Activated CD4-positive, alpha-beta T cell treated with anti-CD3 and anti-CD28 coated beads for 1 hour (primary cell): ENCODE results near the gene RANBP17.
"Not testable (repeated sequence)": the region's sequence is repeated elsewhere in the genome, so short reads cannot be mapped to it uniquely, and the experiment has no call there.

Source experiments
- DNase-seq: peaks from one replicate; pipeline ENCODE4 v3.0.0-alpha.2; 2020

Gene RANBP17

DNA sequence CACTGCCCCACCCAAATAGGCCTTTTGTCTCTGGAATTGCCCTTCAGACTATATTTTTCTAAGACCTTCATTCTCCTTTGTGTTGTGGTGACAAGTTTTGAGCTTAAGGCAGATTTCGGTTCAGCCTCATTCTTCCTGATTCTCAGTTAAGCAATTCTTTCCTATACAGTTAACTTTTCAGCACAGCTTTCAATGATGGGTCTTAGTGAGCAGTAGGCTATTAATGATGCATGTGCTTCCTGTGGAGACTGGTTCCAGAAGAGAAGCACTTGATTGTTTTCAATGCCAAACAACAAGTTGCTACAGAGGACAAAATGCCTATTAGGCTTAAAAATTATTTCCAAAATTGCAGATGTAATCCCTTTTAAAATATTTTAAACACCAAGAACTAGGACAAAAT is 399.5 kb downstream of the RANBP17 start:
- no peak for DNase-seq

DNA sequence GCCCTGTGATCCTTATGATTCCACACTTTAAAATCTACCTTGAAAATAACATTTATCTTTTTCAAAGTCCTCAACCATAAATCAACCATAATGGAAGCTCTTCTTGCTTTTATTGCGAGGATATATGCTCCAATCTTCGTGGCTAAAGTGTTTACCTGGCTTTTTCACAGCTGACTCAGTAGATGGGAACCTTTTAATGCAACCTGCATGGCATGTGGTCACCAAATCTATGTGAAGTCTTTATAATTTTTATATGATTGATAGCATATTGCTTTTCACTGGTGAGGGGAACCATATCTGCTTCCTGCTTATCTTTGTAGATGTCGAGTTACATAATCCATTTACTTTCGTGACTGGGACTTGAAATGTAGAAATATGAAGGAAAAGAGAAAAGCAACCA is 400.1 kb downstream of the RANBP17 start:
- DNase-seq: no peak

DNA sequence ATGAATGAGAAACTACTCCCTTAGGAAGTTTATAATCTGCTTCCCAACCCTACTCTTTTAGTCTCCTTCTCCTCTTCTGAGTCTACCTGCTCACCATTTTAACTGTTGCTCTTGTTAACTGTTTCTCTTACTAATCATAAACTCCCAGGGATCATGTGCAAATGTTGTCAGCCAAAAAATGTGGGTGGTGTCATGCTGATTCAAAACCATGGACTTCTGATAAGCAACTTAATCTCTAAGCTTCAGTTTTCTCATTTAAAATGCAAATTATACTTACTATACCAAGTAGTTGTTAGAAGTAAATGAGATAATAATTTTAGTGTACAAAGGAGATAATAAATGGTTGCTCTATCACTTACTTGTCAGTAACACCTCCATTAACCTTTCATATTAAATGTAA is 401.4 kb downstream of the RANBP17 start:
- DNase-seq: no peak

DNA sequence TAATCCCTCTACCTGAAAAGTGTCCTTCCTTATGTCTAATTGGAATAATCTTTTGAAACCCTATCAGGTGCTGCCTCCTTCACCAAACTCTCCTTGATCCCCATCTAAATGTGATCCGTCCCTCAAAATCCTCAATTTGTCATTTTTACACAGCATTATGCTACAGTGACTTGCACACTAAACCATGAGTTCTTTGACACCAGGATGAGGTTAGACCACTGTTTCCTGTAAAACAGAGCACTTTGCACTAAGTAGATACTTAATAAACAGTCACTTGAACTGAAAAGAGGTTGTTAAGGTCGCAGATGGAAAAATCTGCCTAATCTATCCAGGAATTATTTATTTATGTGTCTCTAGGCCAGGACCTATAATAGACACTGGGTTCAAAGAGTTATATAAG is 403.0 kb downstream of the RANBP17 start:
- no peak for DNase-seq

DNA sequence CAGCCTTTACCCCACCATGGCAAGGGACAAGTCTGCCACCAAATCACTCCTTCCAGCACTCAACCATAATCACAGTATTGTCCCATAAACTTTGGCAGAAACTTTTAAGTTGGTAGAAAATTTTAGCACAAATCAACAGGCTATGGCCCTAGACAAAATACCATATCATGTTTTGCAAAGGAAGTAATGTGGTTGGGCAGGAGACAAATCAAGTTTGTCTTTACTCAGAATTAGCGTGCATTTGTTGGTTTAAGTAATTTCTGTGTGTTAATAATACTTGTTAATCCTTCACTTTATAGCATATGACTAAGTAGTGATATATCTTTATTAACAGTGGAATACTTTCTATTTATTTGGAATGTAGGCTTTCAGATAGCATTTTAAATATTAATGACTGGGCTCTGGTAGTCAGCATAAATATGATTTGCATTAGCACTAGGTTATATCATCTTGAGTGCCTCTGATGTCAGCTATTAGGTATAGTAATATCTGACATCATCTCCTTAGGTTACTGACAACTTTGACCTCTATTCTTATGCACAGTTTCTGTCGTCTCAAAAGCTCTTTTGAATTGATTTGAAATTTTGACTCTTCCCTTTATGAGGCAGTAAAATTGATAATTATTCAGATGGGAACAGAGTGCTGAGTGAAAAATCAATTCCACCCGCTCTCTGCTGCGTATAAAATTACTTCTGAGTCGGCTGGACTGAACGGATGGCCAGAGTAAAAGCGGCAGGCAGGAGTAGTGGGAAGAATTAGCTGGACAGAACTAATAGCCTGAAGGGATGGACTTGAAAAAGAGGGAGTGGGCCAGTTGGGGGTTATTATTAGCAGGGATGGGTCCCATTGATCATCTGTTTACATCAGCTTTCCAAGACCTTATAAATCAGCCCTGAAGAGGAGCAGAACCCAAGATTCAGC is 407.1 kb downstream of the RANBP17 start:
- no peak for DNase-seq

DNA sequence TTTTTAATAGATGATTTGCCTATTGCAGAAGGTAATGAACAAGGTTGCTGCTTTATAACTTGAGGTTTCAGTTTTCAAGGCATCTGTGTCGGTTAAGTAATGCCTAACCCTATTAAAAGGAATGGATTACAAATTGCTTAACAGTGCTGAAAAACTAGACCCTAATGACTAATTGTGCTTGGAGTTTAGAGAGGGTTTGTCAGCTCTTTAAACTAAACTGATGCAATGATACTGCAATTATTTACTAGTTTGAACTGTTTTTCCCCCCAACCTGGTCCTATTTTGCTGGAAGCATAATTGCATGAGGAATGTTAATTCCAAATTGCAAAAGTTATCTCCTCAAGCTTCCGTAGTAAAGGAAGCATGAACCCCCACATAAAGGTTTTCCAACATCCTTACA is 407.9 kb downstream of the RANBP17 start:
- no peak for DNase-seq

DNA sequence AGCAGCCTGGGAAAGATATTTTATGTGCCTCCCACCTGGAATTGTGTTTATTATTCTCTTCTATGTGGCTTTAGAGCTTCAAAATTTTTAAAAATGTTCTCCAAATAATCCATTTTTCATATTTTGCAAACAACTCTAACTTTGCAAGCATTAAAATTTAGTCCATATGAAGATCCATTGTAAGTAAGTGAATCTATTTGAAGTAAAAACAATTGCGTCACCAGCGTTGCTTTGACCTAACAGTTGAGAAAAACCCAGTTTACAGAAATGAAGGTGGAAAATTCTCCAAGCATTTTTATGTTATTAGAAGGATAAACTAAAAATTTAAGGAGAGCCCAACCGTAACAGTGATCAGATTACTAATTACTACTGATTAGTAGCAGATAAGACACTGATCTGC is 408.3 kb downstream of the RANBP17 start:
- DNase-seq: no peak

DNA sequence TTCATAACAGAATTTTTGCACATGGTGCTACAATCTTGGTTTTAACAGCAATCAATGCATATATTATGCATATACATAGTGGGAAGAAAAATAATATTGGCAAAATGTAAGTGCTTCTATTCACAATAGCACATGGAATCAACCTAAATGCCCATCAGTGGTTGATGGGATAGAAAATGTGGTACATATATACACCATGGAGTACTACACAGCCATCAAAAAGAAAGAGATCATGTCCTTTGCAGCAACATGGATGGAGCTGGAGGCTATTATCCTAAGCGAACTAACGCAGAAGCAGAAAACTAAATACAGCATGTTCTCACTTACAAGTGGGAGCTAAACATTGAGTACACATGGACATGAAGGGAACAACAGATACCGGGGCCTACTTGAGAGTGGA is 410.0 kb downstream of the RANBP17 start:
- DNase-seq: no peak

DNA sequence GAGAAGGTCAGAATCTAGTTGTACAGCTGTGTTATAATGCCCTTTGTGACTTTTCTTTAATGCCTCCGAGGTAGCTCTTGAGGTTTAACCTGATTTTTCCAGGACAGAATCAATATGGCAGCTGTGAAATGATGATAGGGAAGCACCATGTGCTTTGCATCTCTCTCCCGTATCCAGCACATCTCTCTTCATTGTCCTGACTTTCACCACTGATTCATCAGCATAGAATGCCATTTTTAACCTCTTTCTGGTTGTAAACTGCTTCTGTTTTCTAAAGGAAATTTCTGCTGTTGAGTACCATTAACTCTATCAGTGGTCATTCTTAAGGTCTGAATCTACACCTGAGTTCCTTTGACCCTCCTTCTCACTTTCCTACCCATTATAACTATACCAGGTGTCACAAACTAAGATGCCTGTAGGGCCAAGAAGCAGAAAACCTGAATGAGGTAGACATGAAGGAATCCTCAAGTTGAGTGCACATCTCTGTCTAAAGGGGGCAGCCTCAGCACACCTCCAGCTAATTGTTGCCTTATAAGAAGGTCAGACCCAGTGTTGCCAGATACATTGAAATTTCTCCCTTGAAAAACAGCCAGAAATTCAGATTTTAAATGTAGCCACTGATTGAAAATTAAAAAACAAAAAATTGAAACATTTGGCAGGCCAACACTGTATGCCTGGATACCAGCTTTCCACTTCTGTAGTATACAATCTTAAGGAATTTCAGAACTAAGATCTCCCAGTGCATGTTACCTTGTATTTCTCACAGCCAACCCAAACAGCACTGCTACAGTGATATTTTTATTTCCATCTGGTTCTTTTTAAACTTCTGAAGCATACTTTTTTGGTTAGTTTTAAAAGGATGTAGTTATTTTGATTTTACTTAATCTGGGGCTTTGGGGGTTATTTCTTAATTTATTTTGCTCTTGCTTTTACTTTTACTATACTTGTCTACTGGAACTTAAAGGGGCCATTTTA is 411.5 kb downstream of the RANBP17 start:
- no peak for DNase-seq

DNA sequence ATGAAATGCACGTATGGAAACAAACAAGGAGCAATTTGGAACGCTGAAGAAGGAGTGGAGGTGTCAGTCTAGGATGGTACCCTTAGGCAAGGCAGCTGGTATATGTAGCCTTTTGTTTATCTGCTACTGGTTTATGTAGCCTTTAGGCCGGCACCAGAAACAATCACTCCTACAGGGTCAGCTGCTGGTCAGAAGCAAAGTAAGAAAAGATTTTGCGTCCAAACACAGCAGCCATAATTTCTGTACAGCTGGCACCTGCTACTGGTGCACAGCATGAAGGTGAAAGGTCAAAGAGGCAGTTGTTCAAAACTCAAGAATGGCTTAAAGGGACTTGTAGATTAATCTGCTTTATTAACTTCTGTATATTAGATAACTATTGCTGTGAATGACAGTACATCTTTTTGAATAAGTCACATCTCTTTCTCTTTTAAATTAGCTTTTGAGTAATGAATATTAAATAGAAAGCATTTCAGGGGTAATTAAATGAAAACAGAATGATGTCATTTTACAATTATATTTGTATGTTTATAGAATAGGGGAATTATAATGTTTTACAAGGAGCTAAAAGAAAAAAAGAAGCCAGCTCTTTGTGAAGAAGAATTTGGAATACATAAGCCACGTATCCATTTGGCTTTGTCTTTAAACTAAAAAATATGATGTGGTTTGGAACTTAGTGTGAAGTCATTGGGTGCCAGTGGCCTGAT is 414.2 kb downstream of the RANBP17 start:
- DNase-seq: no peak

DNA sequence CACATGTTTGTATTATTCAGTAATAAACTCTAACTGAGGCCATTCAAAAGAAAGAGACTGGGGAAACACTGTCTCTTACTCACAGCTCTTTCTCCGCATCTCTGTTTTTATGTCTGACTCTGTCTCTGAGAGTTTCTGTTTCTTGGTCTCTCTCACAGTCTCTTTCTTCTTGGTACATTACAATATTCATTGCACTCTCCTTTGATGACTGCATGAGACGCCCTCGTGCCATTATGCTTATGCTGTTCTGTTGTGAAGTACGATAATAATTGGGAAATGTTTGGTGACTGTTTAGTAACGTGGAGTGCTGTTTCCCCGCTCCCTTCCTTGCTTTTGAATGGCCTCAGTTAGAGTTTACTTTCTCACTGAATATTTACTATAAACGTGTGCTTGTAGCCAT is 421.9 kb downstream of the RANBP17 start:
- no peak for DNase-seq

DNA sequence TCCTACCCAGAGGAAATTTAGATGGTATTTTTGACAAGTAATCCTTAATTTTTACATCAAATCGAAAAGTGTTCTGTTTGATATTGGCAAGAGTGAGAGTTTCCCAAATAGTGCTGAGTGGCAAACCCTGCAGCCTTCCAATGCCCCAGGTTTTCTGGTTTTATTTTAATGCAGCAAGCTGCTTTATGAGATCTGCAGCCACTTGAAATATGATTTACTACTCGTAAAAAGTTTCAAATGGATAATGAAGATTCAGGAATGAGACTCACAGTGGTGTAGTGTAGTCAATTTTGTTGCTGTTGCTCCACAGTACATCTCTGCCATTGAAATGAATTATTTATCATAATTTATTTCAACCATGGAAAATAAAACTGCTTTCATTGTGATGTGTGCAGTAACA is 423.6 kb downstream of the RANBP17 start:
- DNase-seq: no peak

DNA sequence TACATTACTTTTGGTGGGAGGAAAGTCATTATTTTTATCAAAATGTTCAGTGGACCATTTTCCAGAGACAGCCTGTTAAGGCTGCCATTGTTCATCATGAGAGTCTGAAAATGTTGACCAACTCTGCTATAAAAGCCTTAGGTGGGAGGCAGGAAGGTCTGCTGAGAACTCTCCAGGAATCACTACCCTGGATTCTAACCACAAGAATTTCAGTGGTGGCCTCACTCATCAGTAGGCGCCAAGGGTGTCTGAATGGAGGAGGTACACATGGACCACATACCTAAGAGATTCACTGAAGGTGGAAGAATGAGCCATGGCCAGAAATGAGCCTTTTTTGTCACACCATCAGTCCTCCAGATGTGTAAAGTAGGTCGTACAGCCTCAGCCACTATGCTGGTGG is 426.2 kb downstream of the RANBP17 start:
- no peak for DNase-seq

DNA sequence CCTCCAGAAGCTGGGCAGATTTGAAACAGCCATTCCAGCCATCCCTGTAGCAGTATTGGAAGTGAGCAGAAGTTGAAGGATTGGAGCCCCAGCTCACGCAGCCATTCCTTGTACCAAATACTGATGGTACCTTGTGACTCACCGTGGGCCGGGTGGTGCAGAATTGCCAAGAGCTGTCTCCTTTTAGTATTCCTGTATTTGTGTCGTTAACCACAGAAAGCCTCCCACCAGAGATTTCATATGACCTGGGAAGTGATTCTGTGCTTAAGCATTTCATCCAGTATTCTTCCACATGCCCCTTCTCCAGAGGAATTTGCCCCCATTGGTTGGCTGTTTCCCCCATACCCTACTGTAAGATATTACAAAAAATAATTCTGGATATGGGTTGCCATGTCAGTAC is 429.6 kb downstream of the RANBP17 start:
- no peak for DNase-seq

DNA sequence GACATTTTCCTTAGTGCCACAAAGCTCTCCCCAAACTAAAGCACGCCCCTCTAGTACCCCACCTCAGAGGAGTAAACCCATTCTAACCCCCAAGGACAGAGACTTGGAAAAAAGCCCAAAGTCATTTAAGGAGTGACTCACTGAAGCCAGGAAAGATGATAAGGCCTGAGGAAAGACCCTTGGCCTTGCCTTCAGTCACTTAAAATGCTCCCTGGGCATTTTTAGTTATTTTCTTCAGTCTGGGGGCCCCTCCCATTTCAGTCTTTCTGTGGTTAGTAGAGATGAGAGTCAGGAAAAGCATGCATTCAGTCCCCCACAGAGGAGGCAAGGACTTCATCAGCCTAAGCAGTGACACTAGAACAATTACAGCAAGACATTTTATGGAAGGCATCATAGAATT is 433.5 kb downstream of the RANBP17 start:
- DNase-seq: no peak

DNA sequence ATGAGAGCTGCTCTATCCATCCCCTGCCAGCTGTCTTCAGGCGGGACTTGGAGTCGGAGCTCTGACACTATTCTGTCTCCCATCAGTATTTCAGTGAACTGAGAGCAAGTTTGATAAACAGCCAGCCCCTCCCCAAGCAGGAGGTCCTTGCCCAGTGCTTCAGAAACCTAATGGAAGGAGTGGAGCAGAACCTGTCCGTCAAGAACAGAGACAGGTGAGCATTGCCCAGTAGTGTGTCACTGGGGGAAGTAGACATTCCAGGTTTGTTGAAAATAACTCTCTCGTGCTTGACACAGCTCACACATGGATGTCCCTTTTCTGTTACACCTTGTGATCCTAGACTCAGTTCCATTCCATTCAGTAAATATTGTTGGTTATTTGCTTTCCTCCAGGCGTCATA is 434.0 kb downstream of the RANBP17 start:
- no peak for DNase-seq

DNA sequence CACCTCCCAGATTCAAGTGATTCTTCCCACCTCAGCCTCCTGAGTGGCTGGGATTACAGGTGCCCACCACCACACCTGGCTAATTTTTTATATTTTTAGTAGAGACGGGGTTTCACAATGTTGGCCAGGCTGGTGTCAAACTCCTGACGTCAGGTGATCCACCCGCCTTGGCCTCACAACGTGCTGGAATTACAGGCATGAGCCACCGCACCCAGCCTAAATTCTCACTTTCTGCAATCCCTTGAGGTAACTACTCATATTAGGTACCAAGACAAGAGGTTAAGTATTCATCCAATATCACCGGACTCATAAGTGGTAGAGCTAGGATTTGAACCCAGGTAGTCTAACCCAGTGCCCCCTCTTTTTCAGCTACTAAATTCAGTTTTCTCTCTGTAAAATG is 436.1 kb downstream of the RANBP17 start:
- not testable (repeated sequence) for DNase-seq

DNA sequence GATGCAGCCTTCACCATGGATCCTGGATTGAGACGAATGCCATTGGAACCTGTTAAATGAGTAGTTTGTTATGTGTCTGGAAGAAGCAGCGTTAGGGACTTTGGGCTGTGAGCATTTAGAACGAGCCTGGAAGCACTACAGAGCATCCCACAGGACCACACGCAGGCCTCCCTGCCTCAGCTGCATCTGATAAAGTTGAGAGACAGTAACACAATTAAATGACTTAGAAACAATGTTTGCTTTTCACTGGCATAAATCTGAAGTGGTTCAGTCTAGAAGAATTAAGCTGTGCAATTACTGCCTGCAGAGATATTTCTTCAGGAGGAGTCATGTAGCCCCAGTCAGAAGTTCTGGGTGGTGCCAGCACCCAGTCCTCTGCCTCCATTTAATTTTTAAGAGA is 437.4 kb downstream of the RANBP17 start:
- DNase-seq: no peak

DNA sequence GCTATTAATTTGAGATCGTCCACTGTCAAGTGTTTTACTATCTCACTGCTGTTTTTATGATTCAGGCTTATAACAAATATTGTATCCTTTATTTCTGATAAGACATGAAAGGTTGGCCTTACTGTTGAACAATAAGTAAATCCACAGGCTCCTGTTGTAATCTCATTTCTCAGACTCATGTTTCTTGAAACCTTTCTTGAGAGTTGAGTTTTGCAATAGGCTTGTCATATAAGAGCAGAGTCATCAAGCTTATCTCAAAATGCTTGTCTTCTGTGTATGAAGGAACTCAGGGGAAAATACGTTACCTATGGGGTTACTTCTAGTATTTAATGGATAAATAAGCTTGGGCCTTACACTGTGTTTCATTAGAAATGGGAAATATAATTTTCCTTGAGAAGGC is 438.0 kb downstream of the RANBP17 start:
- no peak for DNase-seq

DNA sequence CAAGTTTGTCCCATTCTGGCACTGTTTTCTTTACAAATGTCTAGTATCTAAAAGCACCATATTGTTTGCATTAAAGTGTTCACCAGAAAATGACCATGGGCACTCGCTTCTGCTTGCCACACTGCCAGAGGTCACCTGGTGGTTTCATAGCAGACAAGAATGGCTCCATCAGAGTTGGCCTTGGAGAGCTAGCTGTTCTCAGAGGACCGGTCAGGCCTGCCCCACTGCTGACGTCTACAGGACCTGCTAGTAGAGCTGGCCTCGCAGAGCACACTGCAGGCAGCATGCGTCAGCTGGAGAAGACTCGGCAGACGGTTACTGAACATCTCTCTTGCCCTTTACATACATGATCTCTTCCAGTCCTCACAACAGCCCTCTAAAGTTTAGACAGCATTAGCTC is 438.5 kb downstream of the RANBP17 start:
- no peak for DNase-seq

DNA sequence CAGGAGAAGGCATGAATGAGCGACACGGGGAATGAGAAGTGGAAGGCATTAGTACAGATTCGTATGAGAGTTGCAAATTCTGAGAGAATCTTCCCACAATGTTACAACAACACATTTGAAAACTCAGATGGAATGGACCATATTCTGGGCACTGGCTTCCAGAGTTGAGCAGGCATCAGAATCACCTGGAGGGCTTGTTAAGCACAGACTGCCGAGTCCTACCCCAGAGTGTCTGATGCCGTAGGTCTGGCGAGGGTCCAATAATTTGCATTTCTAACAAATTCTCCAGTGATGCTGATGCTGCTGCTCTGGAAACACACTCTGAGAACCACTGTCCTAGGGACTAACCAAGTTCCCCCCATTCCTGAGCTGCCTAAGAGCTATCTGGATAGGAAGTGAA is 444.3 kb downstream of the RANBP17 start:
- DNase-seq: no peak

DNA sequence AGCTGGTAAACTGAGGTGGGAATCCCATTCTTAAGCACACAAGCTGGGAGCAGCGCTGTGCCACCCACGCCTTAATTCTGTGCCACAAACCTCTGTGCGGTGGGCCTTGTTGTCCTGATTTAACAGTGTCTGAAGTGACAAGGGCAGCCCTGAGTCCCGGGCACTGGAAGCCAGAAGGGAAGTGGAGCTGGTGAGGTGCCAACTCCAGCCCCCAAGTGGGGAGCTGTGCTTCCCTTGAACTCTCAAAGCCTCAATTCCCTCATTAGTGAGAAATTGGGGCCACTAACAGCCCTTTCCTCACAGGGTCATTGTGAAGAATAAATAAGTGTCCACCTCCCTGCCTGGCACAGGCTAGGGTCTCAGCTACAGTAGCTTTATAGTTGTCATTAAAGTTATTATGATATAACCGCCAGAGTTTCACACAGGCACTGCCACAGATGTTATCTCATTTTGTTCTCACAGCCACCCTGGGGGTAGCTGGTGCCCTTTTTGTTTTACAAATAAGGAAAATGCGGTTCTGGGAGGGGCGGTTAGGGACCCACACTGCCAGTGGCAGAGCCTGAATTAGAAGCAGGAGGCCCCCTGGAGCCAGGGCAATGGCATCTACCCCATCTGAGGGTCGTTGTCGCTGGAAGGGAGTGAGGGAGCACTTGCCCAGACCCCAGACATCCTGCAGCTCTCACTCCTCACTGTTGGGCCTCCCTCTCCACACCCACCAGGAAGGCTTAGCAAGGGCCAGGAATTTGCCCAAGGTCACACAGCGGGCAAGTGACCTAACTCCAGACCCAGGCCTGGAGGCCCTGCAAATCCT is 445.2 kb downstream of the RANBP17 start:
- DNase-seq: no peak
